Posterior cingulate gyrus (tissue), 11 donors: ENCODE data around the gene IL17B.

Source experiments
- DNase-seq, 10 donors: peaks; one replicate each; pipeline versions ENCODE4 v3.0.0 to v3.0.0-alpha.2; 2020 to 2021; ENCODE audit warnings: mixed read lengths in 3 of 10
- intact Hi-C: fragments of 100-400 bp; cut with DNase I; formaldehyde crosslinking; loops from one replicate; pipeline ENCODE4 v1.15.1; 2023

The IL17B gene

DNA sequence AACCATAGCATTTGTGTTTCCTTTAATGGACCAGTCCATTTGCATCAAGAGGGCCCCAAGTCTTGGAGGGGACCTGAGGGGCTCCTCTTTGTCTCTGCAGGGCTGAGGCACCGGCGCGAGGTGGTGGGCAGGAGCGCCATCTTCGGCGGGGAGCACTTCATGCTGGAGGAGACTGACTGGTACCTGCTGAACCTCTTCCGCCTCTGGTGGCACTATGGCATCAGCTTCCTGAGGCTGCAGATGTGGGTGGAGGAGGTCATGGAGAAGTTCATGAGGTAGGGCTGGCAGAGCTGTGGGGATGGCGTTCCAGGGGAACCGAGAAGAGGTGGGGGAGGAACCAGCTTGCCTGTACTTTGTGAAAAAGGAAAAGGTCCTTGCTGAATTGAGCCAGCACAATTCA is 15.2 kb downstream of the IL17B start:
- intact Hi-C loops = no loop called here
- no peak for DNase-seq

- DNase-seq = no peak
- intact Hi-C loops = no loop called here
Measured at GRCh38 chr5:149363358-149363757, 15.7 kb downstream of the IL17B start.

GRCh38 chr5:149362541-149362940 is 16.6 kb downstream of the IL17B start:
- intact Hi-C loops = no loop called here
- DNase-seq = no peak

DNA sequence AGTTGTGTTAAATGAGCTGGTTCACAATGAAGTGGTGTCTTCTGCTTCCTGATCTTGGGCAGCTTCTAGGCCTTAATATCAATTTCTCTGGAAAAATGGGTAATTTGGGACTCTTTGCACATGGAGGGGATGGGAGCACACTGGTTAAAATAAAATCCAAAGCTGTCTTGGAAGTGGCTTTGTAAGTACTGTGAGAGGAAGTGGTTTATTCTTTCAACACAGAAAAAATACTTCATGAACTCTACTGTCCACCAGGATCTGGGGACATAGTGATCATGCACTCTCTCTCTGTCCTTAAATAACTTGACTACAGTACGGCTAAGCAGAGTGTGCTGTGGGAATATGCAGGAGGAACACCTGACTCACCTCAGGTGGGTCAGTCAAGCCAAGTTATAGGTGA is 18.8 kb downstream of the IL17B start:
- no peak for DNase-seq
- intact Hi-C loops = no loop called here

- intact Hi-C loops = no loop called here
- DNase-seq = peak in 2 of 10 donors; percentile 14 to 23
Measured at GRCh38 chr5:149358868-149359495, 20.1 kb downstream of the IL17B start.

DNA sequence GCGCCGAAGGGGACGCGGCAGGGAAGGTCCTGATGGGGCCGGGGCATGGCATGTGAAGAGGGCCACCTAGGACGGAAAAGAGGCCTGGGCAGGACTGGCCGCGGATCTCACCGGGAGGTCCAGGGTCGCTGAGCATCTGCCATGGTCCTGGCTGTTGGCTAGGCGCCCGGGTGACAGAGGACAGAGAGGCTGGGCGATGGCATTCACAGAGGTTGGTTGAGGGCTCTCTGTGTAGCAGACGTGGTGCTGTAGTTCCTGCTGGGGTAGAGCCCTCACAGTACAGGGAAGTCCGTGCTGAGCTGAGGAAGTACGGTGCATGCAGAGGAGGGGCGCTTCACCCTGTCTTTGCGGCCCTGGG is 20.8 kb downstream of the IL17B start:
- peak in 8 of 10 donors; percentile 36 to 85 (median 48) for DNase-seq
- intact Hi-C loops = no loop called here

DNA sequence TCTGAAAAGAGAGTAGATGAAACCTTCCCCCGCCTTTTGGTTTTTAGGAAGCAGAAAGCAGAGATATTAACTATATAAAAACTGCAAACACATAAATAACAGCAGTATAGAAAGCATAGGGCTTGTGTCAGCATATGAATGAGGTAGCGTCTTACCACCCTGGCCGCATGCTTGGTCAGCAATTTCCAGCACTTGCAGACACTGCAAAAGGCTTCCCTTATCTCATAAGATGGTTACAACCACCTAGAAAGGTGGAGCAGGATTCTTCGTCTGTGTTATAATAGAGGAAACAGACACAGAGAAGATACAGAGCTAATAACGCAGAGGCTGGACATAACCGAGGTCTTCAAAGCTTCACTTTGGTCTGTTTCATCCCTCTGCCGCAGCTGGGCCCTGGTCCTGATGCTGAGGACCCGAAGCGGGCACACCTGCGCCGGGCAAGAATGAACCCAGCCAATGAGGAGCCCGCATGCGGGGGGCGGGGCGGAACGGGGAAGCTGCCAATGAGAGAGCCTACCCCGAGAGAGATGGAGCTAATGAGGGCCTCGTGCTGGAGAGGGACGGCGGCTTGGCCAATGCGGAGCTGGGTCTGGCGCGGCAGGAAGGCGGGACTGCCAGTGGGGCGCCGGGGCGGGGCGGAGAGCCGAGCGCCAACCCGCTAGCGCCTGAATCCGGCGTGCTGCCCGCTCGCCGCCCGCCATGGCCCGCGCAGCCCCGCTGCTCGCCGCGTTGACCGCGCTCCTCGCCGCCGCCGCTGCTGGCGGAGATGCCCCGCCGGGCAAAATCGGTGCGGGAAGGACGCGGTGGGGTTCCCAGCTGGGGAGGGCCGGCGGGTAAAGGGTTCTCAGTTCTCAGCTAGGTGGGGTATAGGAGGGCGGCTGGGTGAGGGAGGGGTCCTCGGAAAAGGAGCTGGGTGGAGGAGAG is 21.5 kb downstream of the IL17B start, which contains the start of gene PCYOX1L:
PCYOX1L (plus strand) TSS at position 677 of the 924 bp plus-strand sequence; CDS start at position 700, 23 bp downstream.
- intact Hi-C loops = no loop called here
- DNase-seq = peak; percentile 91 to 100 (median 98)

DNA sequence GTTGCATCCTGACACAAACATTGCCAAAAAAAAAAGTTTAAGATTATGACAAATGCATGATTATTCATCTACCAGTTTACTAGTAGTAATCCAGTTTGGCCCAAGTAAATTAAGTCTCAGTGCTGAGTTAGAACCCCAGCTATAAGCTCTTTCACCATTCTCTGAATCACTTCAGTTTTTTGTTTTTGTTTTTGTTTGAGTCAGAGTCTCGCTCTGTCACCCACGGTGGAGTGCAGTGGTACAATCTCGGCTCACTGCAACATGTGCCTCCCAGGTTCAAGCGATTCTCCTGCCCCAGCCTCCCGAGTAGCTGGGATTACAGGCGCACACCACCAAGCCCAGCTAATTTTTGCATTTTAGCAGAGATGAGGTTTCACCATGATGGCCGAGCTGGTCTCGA is 22.7 kb downstream of the IL17B start:
- intact Hi-C loops = no loop called here
- no peak for DNase-seq

DNA sequence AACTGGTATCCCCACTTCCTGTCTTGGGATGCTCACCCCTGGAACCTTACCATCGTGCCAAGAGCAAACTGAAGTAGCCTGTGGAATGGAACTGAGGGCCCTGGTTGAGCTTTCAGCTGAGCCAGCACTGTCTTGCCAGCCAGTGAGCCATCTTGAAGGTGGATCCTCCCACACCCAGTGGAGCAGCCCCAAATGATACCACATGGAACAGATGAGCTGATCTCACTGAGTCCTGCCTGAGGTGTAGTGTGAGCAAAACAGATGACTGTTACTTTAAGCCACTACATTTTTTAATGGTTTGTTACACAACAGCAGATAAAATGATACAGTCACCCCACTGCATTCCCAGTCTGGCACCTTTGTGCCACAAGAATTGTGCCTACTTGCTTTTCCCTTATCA is 23.4 kb downstream of the IL17B start:
- intact Hi-C loops = no loop called here
- no peak for DNase-seq

- intact Hi-C loops = no loop called here
- DNase-seq = no peak
Measured at GRCh38 chr5:149353911-149354310, 25.2 kb downstream of the IL17B start.

DNA sequence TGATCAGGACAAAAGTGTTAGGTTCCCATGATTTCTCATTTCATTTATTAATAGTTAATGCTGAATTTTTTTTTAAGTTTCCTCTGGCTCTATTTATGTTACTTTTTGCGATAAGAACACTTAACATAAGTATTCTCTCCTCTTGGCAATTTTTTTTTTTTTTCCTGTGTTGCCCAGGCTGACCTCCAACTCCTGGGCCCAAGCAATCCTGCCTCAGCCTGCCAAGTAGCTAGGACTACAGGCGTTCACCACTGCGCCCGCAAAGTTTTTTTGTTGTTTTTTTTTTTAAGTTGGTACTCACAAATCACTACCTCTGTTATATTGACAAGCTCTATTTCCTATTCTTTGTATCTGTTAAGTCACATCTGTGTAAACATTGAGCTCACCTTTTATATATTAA is 26.9 kb downstream of the IL17B start:
- intact Hi-C loops = no loop called here
- no peak for DNase-seq

GRCh38 chr5:149349382-149349781 is 29.7 kb downstream of the IL17B start:
- intact Hi-C loops = loop anchor here (10.0 kb wide), 1 partner anchor 85 kb away; no protein-coding TSS in a partner anchor
- no peak for DNase-seq

DNA sequence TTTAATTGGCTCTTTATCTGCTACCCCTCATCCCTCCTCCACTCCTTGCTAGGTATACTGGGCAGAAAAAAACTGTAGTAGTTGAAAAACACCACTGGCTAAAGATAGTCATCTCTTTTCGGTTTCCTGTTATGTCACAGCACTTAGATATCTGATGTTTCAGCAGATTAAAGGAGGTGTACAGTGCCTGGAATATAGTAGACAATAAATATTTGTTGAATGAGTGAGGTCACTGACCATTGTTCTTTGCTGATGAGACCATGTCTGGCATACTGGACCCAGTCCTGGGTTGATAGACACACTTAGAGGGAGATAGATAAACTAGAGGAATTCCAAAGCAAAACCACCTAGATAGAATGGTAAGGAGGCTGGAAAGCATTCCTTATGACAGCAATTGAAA is 30.6 kb downstream of the IL17B start:
- intact Hi-C loops = loop anchor here (10.0 kb wide), 1 partner anchor 84 kb away; no protein-coding TSS in a partner anchor
- no peak for DNase-seq

DNA sequence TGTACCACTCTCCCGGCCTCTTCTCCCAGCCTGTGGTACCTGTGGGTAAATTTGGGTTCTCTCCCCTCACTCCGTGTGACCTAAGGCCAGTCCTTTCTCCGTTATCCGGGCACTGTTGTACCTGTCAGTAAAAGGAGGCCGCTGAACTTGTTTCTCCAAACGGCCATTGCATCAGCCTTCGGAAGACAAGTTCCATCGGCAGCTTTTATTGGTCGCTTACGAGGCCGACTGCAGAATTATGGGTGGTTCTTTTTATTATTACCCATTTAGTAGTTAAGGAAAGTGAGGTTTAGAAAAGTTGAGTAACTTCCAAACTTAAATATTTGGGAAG is 33.2 kb downstream of the IL17B start:
- intact Hi-C loops = loop anchor here (10.0 kb wide), 1 partner anchor 81 kb away; no protein-coding TSS in a partner anchor
- no peak for DNase-seq

DNA sequence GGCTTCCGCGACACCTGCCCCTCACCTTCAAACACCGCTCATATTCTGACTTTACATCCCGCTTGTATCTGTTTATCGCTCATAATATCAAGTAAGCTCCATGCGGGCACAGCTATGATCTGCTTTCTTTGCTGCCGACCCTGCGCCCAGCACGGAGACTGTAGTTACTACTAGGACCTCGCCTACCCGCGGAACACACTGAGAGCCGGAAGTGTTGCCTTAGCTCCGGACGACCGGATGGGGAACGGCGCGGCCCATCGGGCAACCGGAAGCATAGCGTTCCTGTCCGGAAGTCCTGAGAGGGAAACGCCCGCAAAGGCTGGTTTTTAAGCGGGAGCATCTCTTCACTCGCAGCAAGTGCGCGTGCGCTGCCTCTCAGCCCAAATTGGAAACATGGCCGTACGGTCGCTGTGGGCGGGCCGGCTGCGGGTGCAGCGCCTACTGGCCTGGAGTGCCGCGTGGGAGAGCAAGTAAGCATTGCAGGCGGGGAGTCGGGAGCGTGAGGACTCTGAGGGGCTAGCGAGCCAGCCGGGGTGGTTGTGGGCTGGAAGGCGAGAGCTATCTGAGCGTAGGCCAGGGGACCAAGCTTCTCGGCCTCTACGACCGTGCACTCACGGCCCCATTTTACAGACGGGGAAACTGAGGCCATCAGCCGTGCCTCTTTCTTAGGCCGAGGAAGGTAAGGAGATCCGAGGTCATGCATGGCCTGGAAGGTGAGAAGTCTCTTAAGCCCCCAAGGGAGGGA is 33.8 kb downstream of the IL17B start, which contains the start of gene GRPEL2:
GRPEL2 (plus strand) TSS at position 353 of the 745 bp plus-strand sequence; CDS start at position 394, 41 bp downstream.
- intact Hi-C loops = loop anchor here (10.0 kb wide), 1 partner anchor 81 kb away; no protein-coding TSS in a partner anchor
- DNase-seq = peak; percentile 94 to 99 (median 96)

DNA sequence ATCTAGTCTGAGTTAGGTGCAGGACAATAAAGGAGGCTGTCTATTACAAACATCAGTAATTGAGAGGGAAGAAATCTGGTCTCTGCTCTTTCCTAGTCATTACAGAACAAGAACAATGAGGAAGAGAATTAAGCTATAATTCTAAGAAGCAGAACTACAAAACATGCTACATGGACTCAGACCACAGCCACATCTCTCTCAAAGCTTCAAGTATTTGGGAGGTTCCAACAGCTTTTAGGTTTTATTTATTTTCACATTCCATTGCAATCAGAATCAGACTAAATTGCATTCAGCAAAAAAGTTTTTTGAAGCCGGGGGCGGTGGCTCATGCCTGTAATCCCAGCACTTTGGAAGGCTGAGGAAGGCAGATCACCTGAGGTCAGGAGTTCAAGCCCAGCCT is 34.9 kb downstream of the IL17B start:
- intact Hi-C loops = loop anchor here (10.0 kb wide), 1 partner anchor 79 kb away; no protein-coding TSS in a partner anchor

GRCh38 chr5:149341876-149342275 is 37.2 kb downstream of the IL17B start:
- intact Hi-C loops = loop anchor here (10.0 kb wide), 1 partner anchor 77 kb away; no protein-coding TSS in a partner anchor

More for the DNA sequence above, 34.9 kb downstream of the IL17B start:
- no peak for DNase-seq

DNA sequence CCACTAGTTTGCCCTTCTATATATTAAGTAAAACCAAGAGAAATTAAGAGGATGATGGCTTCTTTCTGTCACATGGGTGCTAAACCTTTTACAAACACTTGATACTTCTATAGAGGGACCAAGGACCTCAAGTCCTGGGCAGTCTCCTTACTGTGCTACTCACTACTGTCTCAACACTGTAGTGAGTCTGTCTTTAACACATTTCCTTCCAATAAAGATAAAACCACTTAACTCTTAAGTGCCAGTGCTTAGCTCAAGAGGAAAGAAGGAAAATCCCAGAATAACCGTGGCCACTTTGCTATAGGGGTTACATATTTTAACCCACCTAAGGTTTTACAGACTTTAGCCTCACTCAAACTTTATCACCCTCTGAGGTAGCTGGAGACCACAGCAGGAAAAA is 38.2 kb downstream of the IL17B start:
- intact Hi-C loops = loop anchor here (10.0 kb wide), 1 partner anchor 76 kb away; no protein-coding TSS in a partner anchor
- no peak for DNase-seq

More at GRCh38 chr5:149341876-149342275, 37.2 kb downstream of the IL17B start:
- no peak for DNase-seq

- DNase-seq = no peak
- intact Hi-C loops = no loop called here
Measured at GRCh38 chr5:149338364-149338763, 40.7 kb downstream of the IL17B start.

DNA sequence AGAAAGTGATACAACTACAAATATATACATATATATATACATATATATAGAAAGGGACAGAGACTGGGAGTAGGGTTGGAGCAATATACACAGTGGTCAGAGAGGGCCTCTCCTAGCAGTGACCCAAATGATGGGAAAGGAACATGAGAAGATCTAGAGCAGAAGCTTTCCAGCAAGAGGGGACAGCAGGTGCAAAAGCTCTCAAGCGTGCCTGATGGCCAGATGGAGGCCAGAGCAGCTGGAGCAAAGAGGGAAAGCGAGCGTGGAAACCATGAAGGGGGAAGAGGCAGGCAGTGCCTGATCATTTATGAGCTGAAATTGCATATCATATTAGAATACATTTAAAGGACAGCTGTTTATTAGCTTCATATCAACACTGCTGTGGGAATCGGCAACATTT is 41.4 kb downstream of the IL17B start:
- intact Hi-C loops = no loop called here
- DNase-seq = no peak
